Stimulated activated CD4-positive, alpha-beta T cell treated with anti-CD3 and anti-CD28 coated beads, Interleukin-1b, Interleukin-23, amount 100 ng/mL, for 24 hours (primary cell): ENCODE results near the gene NEUROG2.

Experiments
- DNase-seq, 4 experiments: peaks; one replicate each; pipeline ENCODE4 v3.0.0-alpha.2; 2020; ENCODE audit warnings: low read depth in 4 of 4, low spot score in 1 of 4

NEUROG2 gene

GRCh38 chr4:112521123-112522023 lies 5.4 kb upstream of the NEUROG2 start:
- DNase-seq: no peak

- DNase-seq: no peak
These were observed 4.7 kb upstream of the NEUROG2 start for GRCh38 chr4:112520598-112521122.

- DNase-seq: no peak
These were observed 4.0 kb upstream of the NEUROG2 start for GRCh38 chr4:112519689-112520597.

- no peak for DNase-seq
These were observed 2.7 kb upstream of the NEUROG2 start for GRCh38 chr4:112518675-112519074.

- no peak for DNase-seq
These were observed 1.9 kb upstream of the NEUROG2 start for GRCh38 chr4:112517911-112518310.

- no peak for DNase-seq
These were observed 1.2 kb upstream of the NEUROG2 start for GRCh38 chr4:112517067-112517634.

GRCh38 chr4:112516471-112517066 lies 589 bp upstream of the NEUROG2 start:
- no peak for DNase-seq

GRCh38 chr4:112515198-112516065 lies 548 bp downstream of the NEUROG2 start:
- DNase-seq: no peak

GRCh38 chr4:112514647-112515197 lies 1.3 kb downstream of the NEUROG2 start:
- no peak for DNase-seq

GRCh38 chr4:112513971-112514646 lies 1.9 kb downstream of the NEUROG2 start:
- DNase-seq: no peak

GRCh38 chr4:112511803-112512118 lies 4.2 kb downstream of the NEUROG2 start:
- no peak for DNase-seq

GRCh38 chr4:112511093-112511802 lies 4.7 kb downstream of the NEUROG2 start:
- DNase-seq: no peak

- DNase-seq: no peak
These were observed 5.5 kb downstream of the NEUROG2 start for GRCh38 chr4:112510291-112511092.

- no peak for DNase-seq
These were observed 6.5 kb downstream of the NEUROG2 start for GRCh38 chr4:112509243-112510141.

- DNase-seq: no peak
These were observed 7.6 kb downstream of the NEUROG2 start for GRCh38 chr4:112508356-112508755.

- DNase-seq: no peak
These were observed 11.2 kb downstream of the NEUROG2 start for GRCh38 chr4:112504807-112505206.

GRCh38 chr4:112502871-112503270 lies 13.1 kb downstream of the NEUROG2 start:
- no peak for DNase-seq
